ENCODE measurements around the gene TMEM235. TPM values are rescaled to one million over a fixed set of nuclear protein-coding genes. Genes with fewer than 3 reads are reported as not detected.

TMEM235 gene
- total RNA-seq, 1 donor: not detected

DNA sequence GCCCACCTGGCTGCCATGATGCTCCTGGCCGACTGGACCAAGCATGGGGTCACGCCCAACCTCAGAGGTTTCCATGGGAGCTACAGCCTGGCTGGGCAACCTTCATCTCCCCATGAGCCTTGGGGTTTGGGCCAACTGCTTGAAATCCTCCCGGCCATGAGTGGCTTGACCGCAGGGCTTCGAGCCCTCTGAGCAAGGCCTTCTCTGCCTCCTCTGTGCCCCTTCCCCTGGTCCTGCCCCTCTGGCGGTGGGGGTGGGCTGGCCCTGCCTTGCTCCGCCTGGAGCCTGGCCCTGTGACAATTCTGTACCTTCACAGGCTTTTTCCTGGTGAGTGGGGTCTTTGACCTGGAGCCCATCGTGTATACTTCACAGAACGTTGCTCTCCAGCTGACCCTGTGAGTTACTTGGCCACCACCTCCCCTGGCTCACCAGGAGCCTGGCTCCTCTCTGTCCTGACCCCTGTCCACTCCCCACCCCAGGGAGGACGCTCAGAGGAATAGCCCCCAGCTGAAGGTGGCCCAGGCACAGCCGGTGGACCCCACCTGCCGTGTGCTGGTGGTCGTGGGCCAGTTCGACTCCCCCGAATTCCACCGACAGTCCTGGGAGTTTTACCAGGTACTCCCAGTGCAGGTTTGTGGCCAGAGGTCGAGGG lies 26.2 kb upstream of the TMEM235 start:
- H3K9me3 ChIP-seq (ENCODE audit: low read depth, low read length): no peaks in the 10 kb centered on the region
- DNase-seq (ENCODE audit: insufficient read length, low spot score, missing footprints): peak; percentile 55
- TF ChIP-seq, protein P1, sequence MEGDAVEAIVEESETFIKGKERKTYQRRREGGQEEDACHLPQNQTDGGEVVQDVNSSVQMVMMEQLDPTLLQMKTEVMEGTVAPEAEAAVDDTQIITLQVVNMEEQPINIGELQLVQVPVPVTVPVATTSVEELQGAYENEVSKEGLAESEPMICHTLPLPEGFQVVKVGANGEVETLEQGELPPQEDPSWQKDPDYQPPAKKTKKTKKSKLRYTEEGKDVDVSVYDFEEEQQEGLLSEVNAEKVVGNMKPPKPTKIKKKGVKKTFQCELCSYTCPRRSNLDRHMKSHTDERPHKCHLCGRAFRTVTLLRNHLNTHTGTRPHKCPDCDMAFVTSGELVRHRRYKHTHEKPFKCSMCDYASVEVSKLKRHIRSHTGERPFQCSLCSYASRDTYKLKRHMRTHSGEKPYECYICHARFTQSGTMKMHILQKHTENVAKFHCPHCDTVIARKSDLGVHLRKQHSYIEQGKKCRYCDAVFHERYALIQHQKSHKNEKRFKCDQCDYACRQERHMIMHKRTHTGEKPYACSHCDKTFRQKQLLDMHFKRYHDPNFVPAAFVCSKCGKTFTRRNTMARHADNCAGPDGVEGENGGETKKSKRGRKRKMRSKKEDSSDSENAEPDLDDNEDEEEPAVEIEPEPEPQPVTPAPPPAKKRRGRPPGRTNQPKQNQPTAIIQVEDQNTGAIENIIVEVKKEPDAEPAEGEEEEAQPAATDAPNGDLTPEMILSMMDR (IDR thresholded peaks at IDR 0.05; ENCODE audit: extremely low read depth, low read depth, low read length): no peak
- no peak overlapping the region for H3K4me2 ChIP-seq (ENCODE audit: insufficient read depth, low read length)
- no peak overlapping the region for H3K27ac ChIP-seq (ENCODE audit: low read depth, low read length)
- H3K36me3 ChIP-seq (ENCODE audit: insufficient read depth, low read length): no peaks in the 10 kb centered on the region
- no peaks in the 10 kb centered on the region for H3K27me3 ChIP-seq (ENCODE audit: insufficient read depth, low read length)
- H2AFZ ChIP-seq (ENCODE audit: low read length): no peak overlapping the region
- no peaks in the 10 kb centered on the region for H4K20me1 ChIP-seq (ENCODE audit: insufficient read depth, low read length)
- H3K4me1 ChIP-seq (ENCODE audit: insufficient read depth, low read length): no peaks in the 10 kb centered on the region
- no peaks in the 10 kb centered on the region for H3K79me2 ChIP-seq (ENCODE audit: insufficient read depth, low read length)
- H3K4me3 ChIP-seq (ENCODE audit: insufficient read depth, low read length): no peak overlapping the region

DNA sequence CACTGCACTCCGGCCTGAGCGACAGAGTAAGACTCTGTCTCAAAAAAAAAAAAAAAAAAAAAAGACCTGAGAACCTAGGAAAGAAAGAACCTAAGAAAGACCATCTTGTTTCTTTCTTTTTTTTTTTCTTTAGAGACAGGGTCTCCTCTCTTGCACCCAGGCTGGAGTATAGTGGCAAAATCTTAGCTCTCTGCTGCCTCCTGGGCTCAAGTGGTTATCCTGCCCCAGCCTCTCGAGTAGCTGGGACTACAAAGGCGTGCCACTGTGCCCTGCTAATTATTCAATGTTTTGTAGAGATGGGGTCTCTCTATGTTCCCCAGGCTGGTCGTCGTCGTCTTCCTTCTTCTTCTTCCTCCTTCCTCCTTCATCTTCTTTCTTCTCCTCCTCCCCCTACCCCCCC lies 25.1 kb upstream of the TMEM235 start:
- Histone ChIP-seq H2AFZ (ENCODE audit: low read length) (no peak overlapping the region), H3K36me3 (ENCODE audit: insufficient read depth, low read length) (no peaks in the 10 kb centered on the region), H3K4me2 (ENCODE audit: insufficient read depth, low read length) (no peak overlapping the region), H3K27me3 (ENCODE audit: insufficient read depth, low read length) (no peaks in the 10 kb centered on the region), H4K20me1 (ENCODE audit: insufficient read depth, low read length) (no peaks in the 10 kb centered on the region), H3K4me3 (ENCODE audit: insufficient read depth, low read length) (no peak overlapping the region), H3K4me1 (ENCODE audit: insufficient read depth, low read length) (no peaks in the 10 kb centered on the region), H3K9me3 (ENCODE audit: low read depth, low read length) (no peaks in the 10 kb centered on the region), H3K79me2 (ENCODE audit: insufficient read depth, low read length) (no peaks in the 10 kb centered on the region), H3K27ac (ENCODE audit: low read depth, low read length) (no peak overlapping the region)
- TF ChIP-seq, protein P1 (IDR thresholded peaks at IDR 0.05; ENCODE audit: extremely low read depth, low read depth, low read length): no peak
- no peak for DNase-seq (ENCODE audit: insufficient read length, low spot score, missing footprints)

GRCh38 chr17:78208486-78208885 lies 22.9 kb upstream of the TMEM235 start:
- TF ChIP-seq, protein P1 (IDR thresholded peaks at IDR 0.05; ENCODE audit: extremely low read depth, low read depth, low read length): no peak

GRCh38 chr17:78210111-78210510 lies 21.3 kb upstream of the TMEM235 start:
- Histone ChIP-seq H3K4me2 (ENCODE audit: insufficient read depth, low read length) (no peak overlapping the region), H3K36me3 (ENCODE audit: insufficient read depth, low read length) (no peaks in the 10 kb centered on the region), H3K27ac (ENCODE audit: low read depth, low read length) (no peak overlapping the region), H3K4me1 (ENCODE audit: insufficient read depth, low read length) (peaks cover 6% of the 10 kb centered on the region), H4K20me1 (ENCODE audit: insufficient read depth, low read length) (no peaks in the 10 kb centered on the region), H3K9me3 (ENCODE audit: low read depth, low read length) (no peaks in the 10 kb centered on the region), H3K27me3 (ENCODE audit: insufficient read depth, low read length) (no peaks in the 10 kb centered on the region), H2AFZ (ENCODE audit: low read length) (no peak overlapping the region), H3K79me2 (ENCODE audit: insufficient read depth, low read length) (peaks cover 11% of the 10 kb centered on the region), H3K4me3 (ENCODE audit: insufficient read depth, low read length) (no peak overlapping the region)
- DNase-seq (ENCODE audit: insufficient read length, low spot score, missing footprints): peak; percentile 30
- TF ChIP-seq, protein P1 (IDR thresholded peaks at IDR 0.05; ENCODE audit: extremely low read depth, low read depth, low read length): no peak

More at GRCh38 chr17:78208486-78208885, 22.9 kb upstream of the TMEM235 start:
- Histone ChIP-seq H2AFZ (ENCODE audit: low read length) (no peak overlapping the region), H3K27me3 (ENCODE audit: insufficient read depth, low read length) (no peaks in the 10 kb centered on the region), H3K4me2 (ENCODE audit: insufficient read depth, low read length) (no peak overlapping the region), H3K27ac (ENCODE audit: low read depth, low read length) (no peak overlapping the region), H3K79me2 (ENCODE audit: insufficient read depth, low read length) (no peaks in the 10 kb centered on the region), H3K4me3 (ENCODE audit: insufficient read depth, low read length) (no peak overlapping the region), H3K36me3 (ENCODE audit: insufficient read depth, low read length) (no peaks in the 10 kb centered on the region), H3K9me3 (ENCODE audit: low read depth, low read length) (no peaks in the 10 kb centered on the region), H4K20me1 (ENCODE audit: insufficient read depth, low read length) (no peaks in the 10 kb centered on the region), H3K4me1 (ENCODE audit: insufficient read depth, low read length) (no peaks in the 10 kb centered on the region)
- peak; percentile 35 for DNase-seq (ENCODE audit: insufficient read length, low spot score, missing footprints)
